HG03095 (cell line): ENCODE results near the gene RPS2.
A peak's percentile ranks its signal among the peaks of the same experiment; 100 is the strongest.

Source experiments
- ATAC-seq: cut with Tn5 transposase; IDR thresholded peaks from one replicate; pipeline ENCODE4 v1.9.1; 2021; ENCODE audit warnings: moderate library complexity; ENCODE audit not compliant: unreplicated experiment

RPS2 gene

GRCh38 chr16:1999866-2000514 is 35.4 kb upstream of the RPS2 start:
- ATAC-seq = no peak

GRCh38 chr16:1998852-1999801 is 34.5 kb upstream of the RPS2 start:
- ATAC-seq = no peak

GRCh38 chr16:1998360-1998835 is 33.8 kb upstream of the RPS2 start:
- ATAC-seq = no peak

GRCh38 chr16:1997494-1998359 is 33.1 kb upstream of the RPS2 start:
- no peak for ATAC-seq

GRCh38 chr16:1993731-1994131 is 29.1 kb upstream of the RPS2 start:
- ATAC-seq = no peak

GRCh38 chr16:1992704-1993317 is 28.2 kb upstream of the RPS2 start:
- no peak for ATAC-seq

- peak; percentile 40 for ATAC-seq
Observed at GRCh38 chr16:1991948-1992703, 27.5 kb upstream of the RPS2 start.

GRCh38 chr16:1991588-1991947 is 26.9 kb upstream of the RPS2 start:
- no peak for ATAC-seq

GRCh38 chr16:1991135-1991551 is 26.5 kb upstream of the RPS2 start:
- ATAC-seq = no peak

- ATAC-seq = no peak
Observed at GRCh38 chr16:1990351-1991134, 25.9 kb upstream of the RPS2 start.

- no peak for ATAC-seq
Observed at GRCh38 chr16:1990101-1990350, 25.4 kb upstream of the RPS2 start.

- ATAC-seq = no peak
Observed at GRCh38 chr16:1989209-1990100, 24.8 kb upstream of the RPS2 start, which contains the start of gene SYNGR3. Gene SYNGR3 (plus strand): TSS chr16:1989970. CDS start chr16:1990103, 133 bp downstream.

GRCh38 chr16:1987198-1987597 is 22.6 kb upstream of the RPS2 start:
- no peak for ATAC-seq

GRCh38 chr16:1985466-1986150 is 21.0 kb upstream of the RPS2 start:
- no peak for ATAC-seq

- ATAC-seq = no peak
Observed at GRCh38 chr16:1984347-1985225, 20.0 kb upstream of the RPS2 start.

GRCh38 chr16:1983544-1984346 is 19.1 kb upstream of the RPS2 start, which contains the start of gene GFER:
Gene GFER (plus strand): TSS chr16:1984193. CDS start chr16:1984219, 26 bp downstream.
- ATAC-seq = peak; percentile 61
